Cardiac muscle cell (in vitro differentiated cells and primary cell): Measurements from ENCODE around the gene C1R. TPM values are rescaled to one million over a fixed set of nuclear protein-coding genes. Genes with fewer than 3 reads are reported as not detected.
A peak's percentile ranks its signal among the peaks of the same experiment; 100 is the strongest.

Experiments used
- DNase-seq, 2 donors: peaks; one replicate each; pipeline versions ENCODE4 v3.0.0 to v3.0.0-alpha.2; 2010 to 2017; ENCODE audit warnings: low read depth in 1 of 2, low spot score in 1 of 2
- H3K27ac ChIP-seq: fragments of 200-600 bp; sonication (generic); 2 replicates; pipeline ENCODE4 v1.5.1; 2016
- H3K27me3 ChIP-seq: fragments of 200-600 bp; sonication (generic); 2 replicates; pipeline ENCODE4 v1.6.0; 2016; ENCODE audit warnings: control low read depth
- H3K36me3 ChIP-seq: fragments of 200-600 bp; sonication (generic); 2 replicates; pipeline ENCODE4 v1.5.1; 2016; ENCODE audit warnings: control low read depth
- H3K4me1 ChIP-seq: fragments of 200-600 bp; sonication (generic); 2 replicates; pipeline ENCODE4 v1.8.1; 2017; ENCODE audit warnings: low read depth, mild to moderate bottlenecking, mixed run types
- H3K4me3 ChIP-seq: fragments of 200-600 bp; sonication (generic); 2 replicates; pipeline ENCODE4 v1.5.1; 2016; ENCODE audit warnings: mild to moderate bottlenecking
- H3K9me3 ChIP-seq: fragments of 200-600 bp; sonication (generic); 2 replicates; pipeline ENCODE4 v1.5.1; 2017; ENCODE audit warnings: low read depth, mild to moderate bottlenecking, control low read depth
- CTCF ChIP-seq: IDR thresholded peaks from 2 replicates; pipeline ENCODE4 v1.5.1; 2012; ENCODE audit warnings: low read depth, mild to moderate bottlenecking, low read length
- polyA plus RNA-seq: library from polyadenylated mRNA; unstranded; fragments of >200 nt; fragmentation: Nextera tagmentation; extraction: Ambion mirVana; gene quantifications from 2 replicates; pipeline ENCODE4 v1.2.1, GENCODE V29; 2016
- total RNA-seq: library from RNA; depleted of rRNA; stranded (reverse); fragments of >200 nt; gene quantifications from 2 replicates; pipeline ENCODE4 v1.2.3, GENCODE V29; 2016

The C1R gene
- total and polyA plus RNA-seq, 2 experiments from 2014 or later: 1.5 to 2.4 TPM

GRCh38 chr12:7075939-7076338, 16.3 kb downstream of the C1R start:
- H3K4me3 ChIP-seq: no peak overlapping the region
- no peak overlapping the region for H3K27ac ChIP-seq
- no peaks in the 10 kb centered on the region for H3K9me3 ChIP-seq
- H3K4me1 ChIP-seq: no peaks in the 10 kb centered on the region
- no peaks in the 10 kb centered on the region for H3K36me3 ChIP-seq
- peaks cover 12% of the 10 kb centered on the region for H3K27me3 ChIP-seq
- DNase-seq: peak in 1 of 2 donors; percentile 82
- TF ChIP-seq CTCF: no peak

GRCh38 chr12:7075518-7075917, 16.7 kb downstream of the C1R start:
- no peak for DNase-seq
- Histone ChIP-seq H3K4me3 (no peak overlapping the region), H3K27ac (no peak overlapping the region), H3K36me3 (no peaks in the 10 kb centered on the region), H3K4me1 (no peaks in the 10 kb centered on the region), H3K27me3 (peaks cover 12% of the 10 kb centered on the region), H3K9me3 (no peaks in the 10 kb centered on the region)
- no peak for TF ChIP-seq CTCF

- Histone ChIP-seq H3K27ac (no peak overlapping the region), H3K36me3 (no peaks in the 10 kb centered on the region), H3K4me3 (no peak overlapping the region), H3K9me3 (no peaks in the 10 kb centered on the region), H3K4me1 (peaks cover 2% of the 10 kb centered on the region), H3K27me3 (peaks cover 12% of the 10 kb centered on the region)
- no peak for TF ChIP-seq CTCF
- no peak for DNase-seq
Measured at GRCh38 chr12:7073946-7074345, 18.3 kb downstream of the C1R start.

GRCh38 chr12:7072554-7072953, 19.7 kb downstream of the C1R start:
- H3K36me3 ChIP-seq: no peaks in the 10 kb centered on the region
- no peaks in the 10 kb centered on the region for H3K9me3 ChIP-seq
- no peak for TF ChIP-seq CTCF
- peaks cover 2% of the 10 kb centered on the region for H3K4me1 ChIP-seq
- no peak overlapping the region for H3K4me3 ChIP-seq
- H3K27ac ChIP-seq: no peak overlapping the region
- peaks cover 12% of the 10 kb centered on the region for H3K27me3 ChIP-seq
- no peak for DNase-seq

GRCh38 chr12:7072035-7072434, 20.2 kb downstream of the C1R start:
- H3K9me3 ChIP-seq: no peaks in the 10 kb centered on the region
- H3K4me3 ChIP-seq: no peak overlapping the region
- no peak for TF ChIP-seq CTCF
- no peak overlapping the region for H3K27ac ChIP-seq
- H3K27me3 ChIP-seq: peaks cover 12% of the 10 kb centered on the region
- no peak for DNase-seq
- H3K4me1 ChIP-seq: peaks cover 2% of the 10 kb centered on the region
- H3K36me3 ChIP-seq: no peaks in the 10 kb centered on the region

- Histone ChIP-seq H3K4me3 (no peak overlapping the region), H3K4me1 (peaks cover 2% of the 10 kb centered on the region), H3K36me3 (no peaks in the 10 kb centered on the region), H3K27ac (peak overlapping the region; percentile 32), H3K27me3 (peaks cover 12% of the 10 kb centered on the region), H3K9me3 (no peaks in the 10 kb centered on the region)
- TF ChIP-seq CTCF: no peak
- no peak for DNase-seq
Measured at GRCh38 chr12:7069386-7069785, 22.9 kb downstream of the C1R start.
